Measurements from ENCODE around the gene TMEM50B. TPM values are rescaled to one million over a fixed set of nuclear protein-coding genes. Genes with fewer than 3 reads are reported as not detected.

The TMEM50B gene
- total and polyA plus RNA-seq, 2 of the 8 experiments (the other 6 are each of a cell fraction or from before 2014, with no cell fraction given) = 16.8 to 20.5 TPM

DNA sequence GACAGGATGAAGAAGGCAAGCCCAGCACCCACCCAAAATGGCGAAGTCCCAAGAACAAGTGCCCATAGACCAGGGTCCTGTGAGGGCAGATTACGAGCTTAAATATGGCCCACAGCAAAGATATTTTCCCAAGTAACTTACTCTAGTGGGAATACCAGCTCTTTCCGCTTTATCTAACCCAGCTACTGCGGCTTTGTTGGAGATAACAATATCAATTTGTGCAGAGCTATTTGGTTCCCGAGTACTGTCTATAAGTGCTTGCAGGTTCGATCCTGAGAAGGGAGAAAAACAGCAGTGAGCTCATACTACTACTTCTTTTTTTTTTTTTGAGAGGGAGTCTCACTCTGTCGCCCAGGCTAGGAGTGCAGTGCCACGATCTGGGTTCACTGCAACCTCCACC, 26.1 kb upstream of the TMEM50B start:
- 99% methylated on average over 8 of the region's 8 CpGs; no CpG with 5 or more reads in 1 of the 2 experiments for WGBS, 2 experiments (ENCODE audit: extremely low coverage in 1 of 2, insufficient coverage in 1 of 2, insufficient read length in 1 of 2, insufficient replicate concordance in 2 of 2, low coverage in 1 of 2, low lambda C conversion rate in 2 of 2, missing lambda C conversion rate in 1 of 2)
- no peak overlapping the region for H3K27ac ChIP-seq (ENCODE audit: low read depth, low read length)
- TF ChIP-seq CBX5 (IDR thresholded peaks at IDR 0.05; ENCODE audit: low read depth, low read length) (no peak), HDAC2 (IDR thresholded peaks at IDR 0.05; ENCODE audit: borderline replicate concordance in 1 of 2, low read depth in 2 of 2, low read length in 2 of 2) (no peak)
- no peak overlapping the region for H3K23ac ChIP-seq (ENCODE audit: insufficient read length)
- no peaks in the 10 kb centered on the region for H3K4me1 ChIP-seq (replicated peaks in 1 of 4; ENCODE audit: control insufficient read depth in 3 of 4, insufficient read depth in 4 of 4, low read length in 3 of 4)
- no peak overlapping the region for H2AK5ac ChIP-seq (ENCODE audit: low read depth, low read length)
- no peak overlapping the region for H2AFZ ChIP-seq (ENCODE audit: low read length)
- H3K23me2 ChIP-seq (ENCODE audit: low read depth, low read length) = no peaks in the 10 kb centered on the region
- H2BK12ac ChIP-seq (ENCODE audit: low read depth, low read length) = no peak overlapping the region
- no peak overlapping the region for H2BK15ac ChIP-seq (ENCODE audit: low read length)
- H3K79me1 ChIP-seq (ENCODE audit: low read depth, low read length) = no peaks in the 10 kb centered on the region
- H4K20me1 ChIP-seq (replicated peaks in 1 of 2; ENCODE audit: control insufficient read depth in 1 of 2, insufficient read depth in 2 of 2, low read length in 2 of 2) = no peaks in the 10 kb centered on the region
- POLR2A ChIA-PET (ENCODE audit: partially characterized antibody) = interaction anchor here (0.6 to 1.6 kb wide), 7 partner anchors 8 to 29 kb away, joined by 3 to 4 read pairs (median 3); partner anchors contain the start of gene DNAJC28
- no peak overlapping the region for H3K14ac ChIP-seq (ENCODE audit: insufficient read length)
- H3K9ac ChIP-seq (replicated peaks in 1 of 4; ENCODE audit: extremely low read depth in 1 of 4, low read depth in 3 of 4, low read length in 3 of 4) = no peak overlapping the region
- no peak overlapping the region for H3K18ac ChIP-seq (ENCODE audit: extremely low read depth, low read length)
- FAIRE-seq (no peak), DNase-seq (ENCODE audit: low read depth in 1 of 2, low spot score in 2 of 2) (no peak)
- peaks cover 8 to 69% (median 48%) of the 10 kb centered on the region in 4 experiments for H3K36me3 ChIP-seq (ENCODE audit: control insufficient read depth in 2 of 4, insufficient read depth in 4 of 4, low read length in 3 of 4)
- H3K4me3 ChIP-seq (ENCODE audit: extremely low read depth in 1 of 4, insufficient read depth in 2 of 4, low read depth in 3 of 4, low read length in 4 of 4) = no peak overlapping the region
- H3K56ac ChIP-seq (replicated peaks; ENCODE audit: insufficient read length, low read depth, low read length) = no peak overlapping the region
- no peak overlapping the region for H2BK20ac ChIP-seq (ENCODE audit: low read length)
- H2BK5ac ChIP-seq (ENCODE audit: low read depth, low read length) = no peak overlapping the region
- no peak overlapping the region for H4K91ac ChIP-seq (replicated peaks; ENCODE audit: insufficient read length, low read length)
- no peak overlapping the region for H4K8ac ChIP-seq (ENCODE audit: extremely low read depth, insufficient read depth, low read length)
- no peak overlapping the region for H3K4ac ChIP-seq (replicated peaks; ENCODE audit: insufficient read length, low read depth, low read length)
- H3K9me3 ChIP-seq (ENCODE audit: insufficient read depth in 2 of 2, low read depth in 1 of 2, low read length in 1 of 2) = no peaks in the 10 kb centered on the region
- CTCF ChIA-PET (ENCODE audit: partially characterized antibody) = interaction anchor here (0.6 to 1.0 kb wide), 4 partner anchors 8 to 29 kb away, joined by 3 to 4 read pairs (median 4); partner anchors contain the start of gene TMEM50B
- no peak overlapping the region for H3K4me2 ChIP-seq (ENCODE audit: insufficient read depth in 1 of 2, low read depth in 2 of 2, low read length in 2 of 2)
- H4K5ac ChIP-seq (ENCODE audit: insufficient read length, low read depth, low read length) = no peak overlapping the region
- no peaks in the 10 kb centered on the region for H3K79me2 ChIP-seq (ENCODE audit: control insufficient read depth in 1 of 2, insufficient read depth in 2 of 2, low read length in 2 of 2)
- no peak overlapping the region for H2BK120ac ChIP-seq (replicated peaks; ENCODE audit: low read depth, low read length)
- H3K27me3 ChIP-seq (replicated peaks in 1 of 4; ENCODE audit: control insufficient read depth in 3 of 4, extremely low read depth in 1 of 4, insufficient read depth in 3 of 4, low read length in 3 of 4) = no peaks in the 10 kb centered on the region
